Activated naive CD8-positive, alpha-beta T cell treated with anti-CD3 and anti-CD28 coated beads, Interleukin-2, amount 50 U/mL, for 16 hours (primary cell): Measurements from ENCODE around the gene MISP.

Source experiments
- DNase-seq: peaks from one replicate; pipeline ENCODE4 v3.0.0-alpha.2; 2020; ENCODE audit warnings: low read depth, low spot score

Gene MISP

DNA sequence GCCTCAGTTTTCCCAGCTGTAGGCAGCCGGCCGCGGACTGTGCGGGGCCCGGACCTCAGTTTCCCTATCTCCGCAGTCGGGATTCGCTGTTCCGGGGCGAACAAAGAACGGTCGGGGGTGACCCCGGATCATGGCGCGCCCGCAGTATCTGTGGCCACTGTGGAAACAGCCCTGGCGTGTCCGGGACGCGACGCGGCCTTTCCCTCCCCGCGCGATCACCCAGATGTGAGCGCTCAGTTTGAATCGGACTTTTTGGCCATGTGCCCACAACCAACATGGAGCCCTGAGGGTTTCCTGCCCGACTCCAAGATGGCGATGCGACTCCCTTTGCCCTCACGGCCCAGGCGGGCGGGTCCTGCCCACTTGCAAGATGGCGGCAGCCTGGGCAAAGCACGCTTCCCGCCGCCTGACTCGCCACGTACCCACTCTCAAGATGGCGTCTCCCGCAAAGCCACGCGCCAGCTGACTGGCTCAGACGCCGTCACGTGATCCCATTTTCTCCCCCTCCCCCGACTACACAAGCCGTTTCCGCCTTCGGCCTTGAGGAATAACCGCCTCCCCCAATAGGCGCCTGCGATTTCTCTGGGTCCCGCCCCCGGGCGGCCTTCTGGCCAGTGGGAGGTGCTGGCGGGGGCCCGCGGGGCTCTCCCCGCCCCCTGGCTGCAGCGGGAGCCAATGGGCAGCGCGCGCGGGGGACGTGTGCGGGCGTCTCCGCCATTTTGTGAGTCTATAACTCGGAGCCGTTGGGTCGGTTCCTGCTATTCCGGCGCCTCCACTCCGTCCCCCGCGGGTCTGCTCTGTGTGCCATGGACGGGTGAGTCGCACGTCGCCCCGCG lies 46.0 kb downstream of the MISP start, which contains the start of gene PTBP1:
TSS of gene PTBP1 (plus strand) at position 761 of the 836 bp plus-strand sequence. CDS start at position 807, 46 bp downstream.
- DNase-seq = peak; percentile 98

DNA sequence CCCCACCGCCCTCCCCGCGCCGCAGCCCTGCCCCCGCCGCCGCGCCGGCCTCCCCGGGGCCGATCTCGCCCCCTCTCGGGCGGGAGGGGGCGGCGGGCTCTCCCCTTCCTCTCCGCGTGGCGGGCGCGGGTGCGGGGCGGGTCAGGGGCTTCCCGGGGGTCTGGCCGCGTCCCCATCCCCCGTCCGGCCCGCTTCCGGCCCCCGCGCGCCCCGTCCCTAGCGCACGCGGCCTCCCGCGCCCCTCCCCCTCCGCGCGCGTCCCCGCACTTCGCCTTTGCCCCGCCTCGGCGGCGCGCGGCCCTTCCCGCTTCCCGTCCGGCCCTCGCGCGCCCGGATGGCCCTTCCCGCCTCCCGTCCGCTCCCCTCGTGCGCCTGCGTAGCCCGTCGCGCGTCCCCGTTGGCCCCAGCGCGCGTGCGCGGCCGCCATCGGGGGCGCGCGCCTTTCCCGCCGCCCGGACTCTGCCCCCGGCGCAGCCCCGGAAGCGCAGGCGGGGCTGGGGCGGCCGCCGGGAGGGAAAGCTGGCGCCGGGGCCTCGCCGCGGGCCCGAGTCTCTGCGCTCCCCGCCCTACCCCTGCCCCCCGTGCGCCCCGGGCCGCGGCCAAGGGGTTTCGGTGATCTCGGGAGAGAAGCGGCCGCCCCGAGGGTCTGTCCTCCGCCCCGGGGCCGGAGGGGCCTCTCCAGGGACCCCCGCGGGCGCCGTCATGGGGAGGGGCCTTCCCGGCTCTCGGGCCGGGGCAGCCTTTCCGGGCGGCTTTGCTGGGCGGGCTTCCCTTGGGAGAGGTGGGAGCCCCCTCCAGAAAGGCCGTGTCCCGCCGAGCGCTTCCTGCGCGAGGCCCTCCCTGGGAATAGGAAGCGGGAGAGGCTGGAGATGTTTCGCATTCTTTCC lies 46.9 kb downstream of the MISP start:
- DNase-seq = peak; percentile 66

DNA sequence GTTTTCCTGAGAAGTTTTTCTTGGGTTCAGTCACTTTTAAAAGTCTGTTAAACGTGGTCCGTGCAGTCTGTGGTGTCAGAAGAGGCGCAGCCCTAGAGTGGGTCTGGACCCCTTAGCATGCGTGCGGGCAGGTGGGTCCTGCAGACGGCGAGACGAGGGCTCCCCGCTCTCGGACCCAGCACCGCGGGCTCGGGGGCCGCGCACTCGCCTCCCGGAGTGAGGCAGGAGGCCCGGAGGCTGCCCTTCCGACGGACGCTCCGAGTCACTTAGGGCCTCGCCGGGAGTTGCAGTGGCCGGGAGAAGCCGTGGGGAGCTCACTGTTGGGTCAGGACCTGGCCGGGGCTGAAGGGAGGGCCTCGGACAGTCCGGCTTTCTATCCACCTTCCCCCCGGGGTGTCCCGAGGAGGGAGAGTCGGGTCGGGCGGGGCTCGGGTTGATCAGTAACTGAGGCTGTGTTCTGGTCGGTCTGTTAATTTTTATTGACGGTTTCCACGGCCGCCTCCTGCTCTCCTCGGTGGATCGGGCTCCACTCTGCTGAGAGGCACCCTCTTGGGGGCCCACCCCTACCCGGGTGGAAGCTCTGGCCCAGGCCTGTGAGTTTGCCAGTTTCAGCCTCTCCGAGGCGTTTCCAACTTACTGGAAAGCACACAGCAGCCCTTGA lies 47.6 kb downstream of the MISP start:
- DNase-seq = no peak

DNA sequence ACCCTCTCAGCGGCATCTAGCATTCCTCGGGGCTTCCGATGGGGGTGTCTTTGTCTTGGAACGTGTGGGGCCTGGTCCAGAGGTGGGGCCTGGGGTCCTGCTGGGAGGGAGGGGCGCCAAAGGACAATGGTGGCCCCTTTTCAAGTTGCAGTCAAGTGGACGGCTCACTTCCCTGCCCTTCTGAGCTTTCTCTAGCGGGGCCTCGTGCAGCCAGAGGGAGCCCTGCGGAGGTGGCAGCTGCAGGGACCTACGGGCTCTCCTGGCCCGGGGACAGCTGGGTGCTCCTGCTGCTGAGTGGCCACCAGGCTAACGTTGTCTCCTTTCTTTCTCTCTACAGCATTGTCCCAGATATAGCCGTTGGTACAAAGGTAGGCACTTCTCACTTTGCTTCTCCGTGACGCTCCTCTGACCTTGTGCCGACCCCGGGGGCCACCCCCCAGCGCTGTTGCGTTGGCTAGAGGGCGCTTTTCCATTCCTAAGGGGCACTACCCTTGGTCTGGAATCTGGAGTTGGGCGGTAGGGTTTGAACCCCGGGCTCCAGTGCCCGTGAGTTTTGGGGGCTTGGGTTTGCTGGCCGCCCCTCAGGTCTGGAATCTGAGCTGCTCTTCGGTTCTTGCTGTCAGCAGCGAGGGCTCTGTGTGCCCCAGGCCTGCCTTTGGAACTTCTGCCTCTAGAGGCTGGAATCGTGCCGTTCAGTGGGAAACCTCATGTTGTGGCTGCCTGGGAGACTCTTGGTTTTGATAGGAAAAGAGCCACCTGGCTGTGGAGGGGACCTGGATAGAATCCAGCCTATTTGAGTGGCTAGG lies 48.4 kb downstream of the MISP start:
- DNase-seq = no peak

DNA sequence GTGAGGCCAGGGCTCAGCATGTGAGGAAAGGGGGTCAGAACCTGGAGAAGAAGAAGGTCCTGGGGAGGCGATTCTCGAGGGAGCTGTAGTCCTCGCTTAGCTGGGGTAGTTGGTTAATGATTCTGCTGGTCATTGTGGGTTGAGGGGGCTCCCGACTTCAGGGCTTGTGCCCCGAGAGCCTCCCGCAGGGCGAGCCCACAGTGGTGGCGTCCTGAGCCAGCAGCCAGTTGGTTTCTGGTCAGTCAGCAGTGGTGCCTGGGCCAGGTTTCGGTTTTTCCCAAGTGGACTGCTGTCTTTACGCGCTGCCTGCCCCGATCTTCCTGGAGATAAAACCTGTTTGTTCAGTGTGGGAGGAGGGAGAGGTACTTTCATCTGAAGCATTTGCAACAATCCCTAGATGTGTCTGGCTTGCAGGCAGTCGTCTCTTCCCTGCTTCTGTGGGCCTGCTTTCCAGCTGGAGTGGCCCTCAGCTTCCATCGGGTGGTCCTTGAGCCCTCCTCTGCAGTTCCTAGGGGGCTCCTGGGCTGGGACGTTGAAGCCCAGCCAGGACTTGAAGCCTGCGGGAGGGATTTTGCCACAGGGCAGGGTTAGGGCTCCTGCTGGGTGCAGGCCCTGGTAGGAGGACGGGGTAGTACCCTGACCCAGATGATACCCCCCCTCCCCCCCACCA lies 49.6 kb downstream of the MISP start:
- DNase-seq = no peak

DNA sequence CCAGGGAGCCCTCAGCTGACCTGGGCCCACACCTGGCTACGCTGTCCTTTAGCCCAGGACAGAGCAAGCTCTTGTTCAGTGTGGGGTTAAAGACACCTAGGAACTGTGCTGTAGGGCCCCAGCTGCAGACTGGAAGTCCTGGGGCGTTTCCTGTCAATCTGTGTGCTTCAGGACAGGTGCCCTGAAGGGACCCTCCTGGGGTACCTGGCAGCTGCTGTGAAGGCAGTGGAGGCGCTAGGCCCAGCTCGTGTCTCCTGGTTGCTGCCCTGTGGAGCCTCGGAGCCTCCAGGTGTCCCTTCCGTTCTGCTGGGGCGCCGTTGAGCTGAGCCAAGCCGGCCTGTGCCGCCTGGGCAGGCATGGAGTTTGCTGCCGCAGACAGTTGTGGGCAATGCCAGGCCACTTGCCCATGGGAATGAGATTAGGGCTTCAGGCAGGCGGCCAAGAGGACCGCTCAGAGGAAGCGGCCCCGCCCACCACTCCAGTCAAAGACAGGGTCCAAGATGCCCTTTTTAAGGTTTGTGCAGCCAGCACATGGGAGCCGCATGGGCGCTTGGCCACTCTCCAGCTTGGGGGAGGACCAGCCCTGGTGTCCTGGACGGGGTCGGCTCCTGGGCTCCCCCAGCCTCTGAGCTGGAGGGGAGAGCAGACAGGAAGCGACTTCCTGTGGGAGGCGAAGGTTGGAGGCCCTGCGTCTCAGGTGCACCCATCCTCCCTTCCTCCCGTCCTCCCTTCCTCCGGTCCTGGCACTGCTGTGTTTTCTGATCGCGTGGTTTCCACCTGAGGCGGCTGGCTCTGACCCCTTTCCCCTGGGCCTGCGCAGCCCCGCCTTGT lies 50.3 kb downstream of the MISP start:
- DNase-seq = no peak

DNA sequence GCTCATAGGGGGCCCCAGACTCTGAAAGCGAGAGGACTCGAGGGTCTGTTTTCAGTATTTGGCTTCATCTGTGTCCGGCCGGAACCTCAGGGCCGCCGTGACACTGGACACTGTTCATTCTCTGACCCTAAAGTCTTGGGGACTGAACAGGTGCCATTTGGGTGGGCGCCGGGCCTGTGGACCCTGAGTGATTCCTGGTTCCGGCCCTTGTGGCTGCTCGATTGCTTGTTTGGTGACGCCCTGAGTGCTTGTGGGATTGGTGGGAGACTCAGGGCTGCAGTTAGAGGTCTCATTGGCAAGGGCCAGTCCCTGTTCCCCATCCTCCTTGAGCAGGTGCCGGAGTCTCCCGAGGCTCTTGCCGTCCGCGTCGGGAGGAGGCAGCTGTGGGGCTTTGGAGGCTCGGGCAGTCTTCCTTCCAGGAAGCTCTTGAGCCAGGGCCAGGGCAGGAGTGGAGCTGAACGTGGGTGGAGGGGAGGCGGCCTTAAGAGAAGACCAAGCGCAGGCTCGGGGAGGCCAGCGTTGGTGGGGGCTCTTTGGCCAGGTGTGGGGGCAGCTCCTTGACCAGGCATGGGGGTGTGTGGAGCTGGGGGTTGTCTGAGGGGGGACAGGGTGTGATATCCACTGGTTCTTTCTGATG lies 51.1 kb downstream of the MISP start:
- no peak for DNase-seq

DNA sequence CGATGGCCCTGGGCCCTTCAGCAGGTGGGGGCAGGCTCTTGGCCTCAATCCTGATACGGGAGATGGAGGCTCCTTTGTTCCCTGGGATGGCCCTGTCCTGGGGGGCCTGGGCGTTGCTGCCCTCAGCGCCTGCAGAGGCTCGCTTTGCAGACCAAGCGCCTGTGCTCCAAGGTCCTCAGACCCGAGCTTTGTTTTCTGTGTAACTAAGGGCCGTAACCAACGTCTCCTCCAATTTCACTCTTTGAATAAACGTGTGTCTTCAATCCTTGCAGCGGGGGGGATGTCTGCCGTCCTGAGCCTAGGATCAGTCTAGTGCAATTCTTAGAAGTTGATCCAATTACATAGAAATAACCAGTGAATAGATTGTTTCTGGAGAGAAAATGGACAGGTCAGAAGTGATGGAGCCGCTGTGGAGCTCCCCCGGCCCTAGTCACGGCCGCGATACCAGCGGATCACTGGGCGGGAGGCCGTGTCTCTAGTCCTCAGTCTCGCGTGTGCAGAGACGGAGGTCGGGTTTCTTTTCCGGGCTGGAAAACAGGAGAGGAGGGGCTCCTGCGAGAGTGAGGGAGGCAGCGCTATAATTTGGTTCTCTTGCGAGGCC lies 51.7 kb downstream of the MISP start:
- no peak for DNase-seq

DNA sequence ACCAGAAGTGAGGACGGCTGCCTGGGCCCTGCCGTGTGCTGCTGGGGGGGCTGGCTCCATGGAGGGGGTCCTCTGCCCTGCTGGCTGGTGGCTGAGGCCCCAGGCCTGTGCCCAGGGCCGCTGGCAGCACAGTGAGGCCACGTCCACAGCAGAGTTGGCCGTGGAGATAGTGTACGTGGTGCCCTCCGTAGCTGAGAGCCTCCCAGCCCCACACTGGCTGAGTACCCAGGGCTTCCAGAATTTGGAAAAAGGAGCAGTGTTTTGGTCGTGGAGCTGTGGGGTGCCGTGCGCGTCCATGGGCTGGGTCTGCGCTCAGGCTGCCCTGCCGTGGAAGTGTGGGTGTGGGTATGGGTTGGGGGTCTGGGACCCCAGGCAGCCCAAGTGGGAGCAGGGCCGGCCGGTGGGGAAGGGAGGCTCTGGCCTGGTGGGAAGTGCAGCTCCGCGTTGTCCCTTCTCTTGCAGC lies 52.2 kb downstream of the MISP start:
- DNase-seq = no peak

DNA sequence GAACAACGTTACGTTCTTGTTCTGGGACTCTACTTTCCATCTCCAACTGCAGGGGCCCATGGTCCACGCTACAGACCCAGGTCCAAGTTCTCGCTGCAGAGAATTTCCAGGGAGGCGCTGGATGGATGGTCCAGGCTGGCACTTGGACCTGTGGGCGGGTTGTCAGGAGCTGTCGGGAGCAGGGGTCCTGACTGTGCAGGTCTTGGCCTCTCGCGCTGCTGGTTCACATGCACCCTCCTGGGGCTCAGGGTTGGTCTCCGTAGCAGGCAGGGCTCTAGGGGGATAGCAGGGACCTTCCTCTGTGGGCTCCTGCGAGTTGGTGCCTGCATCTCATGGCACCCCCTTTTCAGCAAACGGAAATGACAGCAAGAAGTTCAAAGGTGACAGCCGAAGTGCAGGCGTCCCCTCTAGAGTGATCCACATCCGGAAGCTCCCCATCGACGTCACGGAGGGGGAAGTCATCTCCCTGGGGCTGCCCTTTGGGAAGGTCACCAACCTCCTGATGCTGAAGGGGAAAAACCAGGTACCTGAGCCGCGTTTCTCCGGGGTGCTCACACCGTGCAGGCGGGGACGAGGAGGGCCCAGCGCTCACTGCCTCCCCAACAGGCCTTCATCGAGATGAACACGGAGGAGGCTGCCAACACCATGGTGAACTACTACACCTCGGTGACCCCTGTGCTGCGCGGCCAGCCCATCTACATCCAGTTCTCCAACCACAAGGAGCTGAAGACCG lies 52.9 kb downstream of the MISP start:
- no peak for DNase-seq

DNA sequence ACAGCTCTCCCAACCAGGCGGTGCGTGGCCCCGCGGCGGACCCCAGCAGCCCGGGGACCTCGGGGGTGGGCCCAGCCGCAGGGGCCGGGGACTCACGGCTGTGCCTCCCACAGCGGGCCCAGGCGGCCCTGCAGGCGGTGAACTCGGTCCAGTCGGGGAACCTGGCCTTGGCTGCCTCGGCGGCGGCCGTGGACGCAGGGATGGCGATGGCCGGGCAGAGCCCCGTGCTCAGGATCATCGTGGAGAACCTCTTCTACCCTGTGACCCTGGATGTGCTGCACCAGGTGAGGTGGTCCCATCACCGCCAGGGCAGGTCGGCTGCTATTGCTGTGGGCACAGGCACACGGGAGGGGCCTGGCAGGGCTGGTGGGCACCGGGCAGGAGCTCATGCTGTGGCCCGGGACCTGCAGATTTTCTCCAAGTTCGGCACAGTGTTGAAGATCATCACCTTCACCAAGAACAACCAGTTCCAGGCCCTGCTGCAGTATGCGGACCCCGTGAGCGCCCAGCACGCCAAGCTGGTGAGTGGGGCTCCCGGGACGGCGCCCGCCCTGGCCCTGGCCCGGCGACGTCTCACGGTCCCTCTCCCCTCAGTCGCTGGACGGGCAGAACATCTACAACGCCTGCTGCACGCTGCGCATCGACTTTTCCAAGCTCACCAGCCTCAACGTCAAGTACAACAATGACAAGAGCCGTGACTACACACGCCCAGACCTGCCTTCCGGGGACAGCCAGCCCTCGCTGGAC lies 53.7 kb downstream of the MISP start:
- DNase-seq = no peak

DNA sequence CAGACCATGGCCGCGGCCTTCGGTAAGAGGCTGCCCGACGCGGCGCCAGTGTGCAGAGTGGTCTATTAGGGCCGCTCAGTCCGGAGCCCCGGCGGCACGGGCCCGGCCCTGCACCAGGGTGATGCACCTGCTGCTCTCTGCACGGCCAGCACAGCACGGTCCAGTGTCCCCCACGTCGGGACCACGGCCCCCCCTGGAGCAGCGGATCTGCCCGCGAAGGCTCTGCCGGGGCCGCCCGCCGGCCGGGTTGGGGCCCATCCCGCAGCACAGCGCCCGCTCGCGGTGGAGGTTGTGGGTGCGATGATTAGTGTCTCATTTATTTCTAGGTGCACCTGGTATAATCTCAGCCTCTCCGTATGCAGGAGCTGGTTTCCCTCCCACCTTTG lies 54.2 kb downstream of the MISP start:
- DNase-seq = no peak

DNA sequence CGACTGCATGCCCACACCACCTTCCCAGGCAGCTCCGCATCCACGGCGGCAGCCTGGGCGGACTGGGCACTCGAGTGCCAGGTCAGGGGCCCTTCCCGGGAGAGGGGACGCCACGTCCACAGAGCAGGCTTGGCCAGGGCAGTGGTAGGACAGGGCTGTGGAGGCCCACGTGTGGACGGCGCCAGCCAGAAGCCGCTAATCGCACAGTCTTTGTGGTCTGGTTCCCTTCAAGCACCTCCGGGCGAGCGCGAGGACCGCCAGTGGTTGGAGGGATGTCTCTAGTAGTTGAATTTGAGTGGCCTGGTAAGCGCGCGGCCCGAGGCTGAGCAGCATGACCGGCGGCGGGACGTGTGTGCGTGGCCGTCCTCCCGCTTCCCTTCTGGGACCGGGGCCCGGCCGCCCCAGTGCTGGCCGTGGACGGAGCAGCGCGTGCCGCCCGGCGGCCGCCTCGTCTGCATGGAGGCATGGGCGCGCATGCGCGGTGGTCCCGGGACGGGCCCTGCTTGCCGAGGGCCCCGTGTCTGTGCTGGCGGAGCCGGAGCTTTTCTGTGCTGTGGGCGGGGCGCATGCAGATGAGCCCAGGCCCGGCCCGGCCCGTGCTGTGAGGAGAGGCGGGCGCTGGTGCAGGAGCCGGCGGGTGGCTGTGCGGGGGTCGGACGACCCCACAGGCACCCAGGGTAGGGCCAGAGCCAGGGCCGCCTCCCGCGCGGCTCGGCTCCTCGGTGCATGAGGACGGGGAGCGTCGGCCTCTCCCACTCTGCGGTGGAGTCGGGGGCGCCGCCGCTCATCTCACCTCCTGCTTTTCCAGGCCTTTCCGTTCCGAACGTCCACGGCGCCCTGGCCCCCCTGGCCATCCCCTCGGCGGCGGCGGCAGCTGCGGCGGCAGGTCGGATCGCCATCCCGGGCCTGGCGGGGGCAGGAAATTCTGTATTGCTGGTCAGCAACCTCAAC lies 55.0 kb downstream of the MISP start:
- DNase-seq = no peak

DNA sequence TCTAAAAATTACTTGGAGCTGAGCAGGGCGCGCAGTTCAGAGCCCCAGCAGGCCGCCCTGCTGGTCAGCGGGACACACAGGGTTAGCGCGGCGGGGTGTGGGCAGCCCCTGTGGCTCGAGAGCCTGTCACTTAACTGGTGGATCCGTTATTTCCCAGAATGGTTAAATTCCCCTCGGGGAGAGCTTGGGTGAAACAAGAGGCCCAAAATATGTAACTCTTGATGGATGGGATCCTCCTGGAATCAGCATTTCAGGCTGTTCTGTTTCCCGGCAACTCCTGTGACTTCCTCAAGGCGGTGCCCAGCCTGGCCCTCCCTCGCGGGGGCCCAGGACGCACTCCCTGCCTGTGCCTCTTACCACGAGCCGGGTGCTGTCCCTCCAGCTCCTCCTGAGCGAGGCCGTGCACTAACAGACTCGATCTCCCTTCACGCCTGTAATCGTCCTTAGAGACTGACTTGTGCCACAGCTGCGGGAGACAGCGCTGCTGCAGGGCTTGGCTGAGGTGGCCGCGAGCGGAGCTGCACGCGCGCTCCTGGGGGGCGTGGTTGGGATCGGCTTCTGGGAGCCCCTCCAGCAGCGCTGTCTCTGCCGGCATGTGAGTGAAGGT lies 56.0 kb downstream of the MISP start:
- DNase-seq = no peak

DNA sequence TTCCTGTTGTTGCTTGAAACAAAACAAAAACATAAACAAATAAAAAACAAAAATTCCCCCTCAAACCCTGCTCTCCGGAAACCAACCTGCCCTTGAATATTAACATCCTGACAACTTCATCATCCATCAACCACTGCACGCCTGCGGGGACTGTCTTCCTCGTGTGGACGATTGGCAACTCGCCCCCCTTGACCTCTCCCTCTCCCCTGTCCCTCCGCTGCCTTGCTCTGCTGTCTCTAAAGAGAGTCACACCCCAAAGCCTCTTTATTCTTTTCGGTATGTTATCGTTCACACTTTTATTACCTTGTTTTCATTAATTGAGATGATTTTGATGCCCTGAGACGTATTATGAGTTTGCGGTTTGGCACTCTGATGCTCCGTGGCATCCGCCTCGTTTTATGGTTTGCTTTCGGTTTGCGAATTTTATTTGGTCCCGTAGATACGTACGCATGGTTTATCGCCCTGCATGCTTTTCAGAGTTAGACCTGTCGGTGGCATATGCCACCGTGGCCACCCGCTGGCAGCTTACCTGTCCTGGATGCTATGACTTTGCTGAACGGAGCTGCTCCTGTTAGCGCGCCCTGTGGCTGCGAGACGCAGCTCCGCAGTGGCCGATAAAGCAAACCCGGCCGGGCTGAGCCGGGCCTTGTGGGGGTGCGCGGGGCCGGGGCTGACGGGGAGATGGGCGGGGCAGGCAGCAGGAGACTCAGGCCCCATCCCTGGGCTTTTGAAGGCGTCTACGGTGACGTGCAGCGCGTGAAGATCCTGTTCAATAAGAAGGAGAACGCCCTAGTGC lies 56.9 kb downstream of the MISP start:
- no peak for DNase-seq
